ENCODE measurements around the gene FAM177A1. TPM values are rescaled to one million over a fixed set of nuclear protein-coding genes. Genes with fewer than 3 reads are reported as not detected.

FAM177A1 gene
- total RNA-seq, 2 experiments from 2014 or later, result 33.1 to 35.9 TPM

Other genes with a start within 250 kb of the FAM177A1 start
- 10 to 100 TPM; 68.7 to 68.9 TPM for gene BAZ1A, start 170.9 kb upstream of the FAM177A1 start, total RNA-seq
- 10 to 100 TPM; 74.4 to 75.3 TPM for gene SRP54, start 63.3 kb upstream of the FAM177A1 start, total RNA-seq
- 10 to 100 TPM; 36.3 to 42.4 TPM for gene PPP2R3C, start 75.7 kb downstream of the FAM177A1 start, total RNA-seq
- gene PRORP, start 76.3 kb downstream of the FAM177A1 start, total RNA-seq, result 10 to 100 TPM; 33.6 to 38.0 TPM
- gene PSMA6, start 246.1 kb downstream of the FAM177A1 start, total RNA-seq, result 100 to 1,000 TPM; 401 to 404 TPM